Natural killer cell (primary cell): ENCODE measurements around the gene NLRP1. TPM values are rescaled to one million over a fixed set of nuclear protein-coding genes. Genes with fewer than 3 reads are reported as not detected.

Source experiments
- ATAC-seq, 3 donors: fragments of 150-1000 bp in 2 of 3; fragments of 200-7000 bp in 1 of 3; cut with Tn5 transposase; 1 replicate in 1 of 3; 2 replicates in 2 of 3; pipeline ENCODE4 v1.10.0; 2021; ENCODE audit warnings: mild to moderate bottlenecking in 2 of 3, moderate library complexity in 2 of 3
- DNase-seq, 2 donors: peaks; one replicate each; pipeline versions ENCODE4 v3.0.0 to v3.0.0-alpha.2; 2013 to 2021; ENCODE audit warnings: mixed read lengths in 1 of 2
- H3K27ac ChIP-seq: one replicate; pipeline ENCODE4 v1.5.1; 2013; ENCODE audit warnings: mild to moderate bottlenecking, low read length
- H3K27me3 ChIP-seq: one replicate; pipeline ENCODE4 v1.6.1; 2013; ENCODE audit warnings: low read length; ENCODE audit not compliant: control insufficient read depth, insufficient read depth
- H3K36me3 ChIP-seq: one replicate; pipeline ENCODE4 v1.6.1; 2013; ENCODE audit warnings: low read length; ENCODE audit not compliant: control insufficient read depth, insufficient read depth
- H3K4me1 ChIP-seq: one replicate; pipeline ENCODE4 v1.6.1; 2013; ENCODE audit warnings: low read length; ENCODE audit not compliant: control insufficient read depth, insufficient read depth
- H3K4me3 ChIP-seq: one replicate; pipeline ENCODE4 v1.5.1; 2013; ENCODE audit warnings: low read length
- H3K9me3 ChIP-seq: one replicate; pipeline ENCODE4 v1.6.1; 2013; ENCODE audit warnings: low read length; ENCODE audit not compliant: control insufficient read depth, insufficient read depth
- H3K27ac Mint-ChIP-seq, 2 donors: one replicate each; pipeline ENCODE4 v1.8.0; 2022; ENCODE audit warnings: mild to moderate bottlenecking in 2 of 2, mixed read lengths in 2 of 2, moderate library complexity in 1 of 2
- H3K27me3 Mint-ChIP-seq, 2 donors: one replicate each; pipeline ENCODE4 v1.8.0; 2022; ENCODE audit warnings: low read depth in 2 of 2, mixed read lengths in 2 of 2
- H3K36me3 Mint-ChIP-seq: one replicate; pipeline ENCODE4 v1.8.0; 2022; ENCODE audit warnings: mixed read lengths
- H3K4me1 Mint-ChIP-seq, 2 donors: one replicate each; pipeline ENCODE4 v1.8.0; 2022; ENCODE audit warnings: mixed read lengths in 2 of 2
- H3K4me3 Mint-ChIP-seq: one replicate; pipeline ENCODE4 v1.8.0; 2022; ENCODE audit warnings: mild to moderate bottlenecking, moderate library complexity, mixed read lengths
- H3K9me3 Mint-ChIP-seq, 2 donors: one replicate each; pipeline ENCODE4 v1.8.0; 2022; ENCODE audit warnings: mixed read lengths in 2 of 2
- WGBS: methylation state at CpG from one replicate; pipeline ENCODE4 v1.1.7; 2013; ENCODE audit warnings: missing lambda C conversion rate; ENCODE audit not compliant: insufficient coverage; 5-methylcytosine and 5-hydroxymethylcytosine counted together
- intact Hi-C: fragments of 100-400 bp; cut with micrococcal nuclease; formaldehyde crosslinking; loops from one replicate; pipeline ENCODE4 v1.14.2; 2022
- total RNA-seq, 4 donors: library from RNA; stranded (reverse); fragments of 120-200 nt in 1 of 4; gene quantifications; one replicate each; pipeline versions ENCODE4 v1.2.3 to v1.2.4, GENCODE V29; 2013 to 2022
- TF ChIP-seq, protein P1 (sequence below): fragments of 200-600 bp; IDR thresholded peaks from one replicate; pipeline ENCODE4 v1.8.0; 2022; ENCODE audit warnings: antibody characterized with exemption

Gene NLRP1
- total RNA-seq, 3 donors from 2014 or later (not counting 1 experiment from before 2014, with no cell fraction given), result 206 to 237 (median 209) TPM

DNA sequence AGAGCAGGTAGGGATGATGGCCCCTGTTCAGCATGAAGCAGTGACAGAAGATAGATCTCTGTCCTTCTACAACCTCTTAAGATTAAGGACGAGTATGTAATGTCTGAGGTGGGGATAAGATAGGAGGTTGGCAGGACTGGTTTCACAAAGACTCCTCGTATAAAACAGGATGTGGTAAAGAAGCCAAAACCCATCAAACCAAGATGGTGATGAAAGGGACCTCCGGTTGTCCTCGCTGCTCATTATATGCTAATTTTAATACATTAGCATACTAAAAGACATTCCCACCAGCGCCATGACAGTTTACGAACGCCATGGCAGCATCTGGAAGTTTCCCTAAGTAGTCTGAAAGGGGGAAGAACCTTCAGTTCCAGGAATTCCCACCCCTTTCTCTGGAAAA lies 70.7 kb downstream of the NLRP1 start:
- intact Hi-C loops, result no loop called here
- H3K27ac ChIP-seq, result no peak overlapping the region
- ATAC-seq, result peak; percentile 63 to 82 (median 77)
- Mint-ChIP-seq H3K36me3 (peaks cover 31% of the 10 kb centered on the region), H3K27me3 (no peaks in the 10 kb centered on the region), H3K9me3 (peaks cover 0 to 3% of the 10 kb centered on the region in 2 donors), H3K4me1 (peaks cover 29 to 46% of the 10 kb centered on the region in 2 donors), H3K27ac (peak overlapping the region; percentile 56 to 69), H3K4me3 (peak overlapping the region; percentile 71)
- peaks cover 39% of the 10 kb centered on the region for H3K36me3 ChIP-seq
- no peak overlapping the region for H3K4me3 ChIP-seq
- no peaks in the 10 kb centered on the region for H3K27me3 ChIP-seq
- peaks cover 26% of the 10 kb centered on the region for H3K4me1 ChIP-seq
- peak in 1 of 2 donors; percentile 65 for DNase-seq
- H3K9me3 ChIP-seq, result no peaks in the 10 kb centered on the region
- 8% methylated on average over 3 of the region's 7 CpGs for WGBS
- TF ChIP-seq, protein P1, sequence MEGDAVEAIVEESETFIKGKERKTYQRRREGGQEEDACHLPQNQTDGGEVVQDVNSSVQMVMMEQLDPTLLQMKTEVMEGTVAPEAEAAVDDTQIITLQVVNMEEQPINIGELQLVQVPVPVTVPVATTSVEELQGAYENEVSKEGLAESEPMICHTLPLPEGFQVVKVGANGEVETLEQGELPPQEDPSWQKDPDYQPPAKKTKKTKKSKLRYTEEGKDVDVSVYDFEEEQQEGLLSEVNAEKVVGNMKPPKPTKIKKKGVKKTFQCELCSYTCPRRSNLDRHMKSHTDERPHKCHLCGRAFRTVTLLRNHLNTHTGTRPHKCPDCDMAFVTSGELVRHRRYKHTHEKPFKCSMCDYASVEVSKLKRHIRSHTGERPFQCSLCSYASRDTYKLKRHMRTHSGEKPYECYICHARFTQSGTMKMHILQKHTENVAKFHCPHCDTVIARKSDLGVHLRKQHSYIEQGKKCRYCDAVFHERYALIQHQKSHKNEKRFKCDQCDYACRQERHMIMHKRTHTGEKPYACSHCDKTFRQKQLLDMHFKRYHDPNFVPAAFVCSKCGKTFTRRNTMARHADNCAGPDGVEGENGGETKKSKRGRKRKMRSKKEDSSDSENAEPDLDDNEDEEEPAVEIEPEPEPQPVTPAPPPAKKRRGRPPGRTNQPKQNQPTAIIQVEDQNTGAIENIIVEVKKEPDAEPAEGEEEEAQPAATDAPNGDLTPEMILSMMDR, result no peak

DNA sequence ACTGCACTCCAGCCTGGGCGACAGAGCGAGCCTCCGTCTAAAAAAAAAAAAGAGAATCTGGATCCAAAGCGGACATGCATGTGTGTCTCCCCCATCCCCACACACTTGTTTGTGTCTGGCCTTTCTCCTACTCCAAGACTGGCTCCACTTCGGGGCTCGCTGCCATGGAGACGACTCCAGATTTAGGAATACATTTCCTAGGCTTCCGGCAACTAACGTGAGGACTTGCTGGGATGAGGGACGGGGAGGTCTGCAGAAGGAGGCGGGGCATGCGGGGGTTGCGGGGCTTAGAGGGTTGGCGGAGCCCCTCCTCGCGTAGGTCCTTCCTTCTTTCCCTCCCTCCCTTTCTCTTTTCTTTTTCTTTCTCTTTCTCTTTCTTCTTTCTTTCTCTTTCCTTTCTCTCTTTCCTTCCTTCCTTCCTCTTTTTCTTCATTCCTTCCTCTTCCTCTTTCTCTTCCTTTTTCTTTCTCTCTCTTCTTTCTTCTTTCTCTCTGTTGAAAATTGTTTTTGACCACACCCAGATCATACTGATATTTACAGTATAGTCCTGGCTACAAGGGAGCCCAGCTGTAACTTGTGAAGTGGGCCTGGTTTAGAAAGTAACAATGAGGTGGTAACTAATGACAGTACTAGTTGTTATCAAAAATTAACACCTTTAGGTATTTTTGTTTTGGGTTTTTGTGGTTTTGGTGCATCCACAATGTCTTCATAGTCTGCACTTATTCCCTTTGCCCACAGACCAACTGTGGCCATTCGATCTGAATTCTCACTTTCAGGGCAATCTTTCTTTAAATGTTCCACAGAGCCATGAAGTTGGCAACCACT lies 72.7 kb downstream of the NLRP1 start:
- Histone ChIP-seq H3K27me3 (no peaks in the 10 kb centered on the region), H3K36me3 (peaks cover 32% of the 10 kb centered on the region), H3K4me1 (peaks cover 26% of the 10 kb centered on the region), H3K27ac (no peak overlapping the region), H3K9me3 (no peaks in the 10 kb centered on the region), H3K4me3 (no peak overlapping the region)
- ATAC-seq (peak; percentile 65 to 80 (median 79)), DNase-seq (peak in 1 of 2 donors; percentile 28)
- H3K27ac Mint-ChIP-seq, result peak overlapping the region; percentile 72 to 84
- H3K36me3 Mint-ChIP-seq, result peaks cover 13% of the 10 kb centered on the region
- peaks cover 29 to 38% of the 10 kb centered on the region in 2 donors for H3K4me1 Mint-ChIP-seq
- 92% methylated on average over 14 of the region's 17 CpGs for WGBS
- TF ChIP-seq, protein P1, result no peak
- peak overlapping the region; percentile 71 for H3K4me3 Mint-ChIP-seq
- intact Hi-C loops, result no loop called here
- H3K9me3 Mint-ChIP-seq, result peaks cover 0 to 3% of the 10 kb centered on the region in 2 donors
- no peaks in the 10 kb centered on the region for H3K27me3 Mint-ChIP-seq

DNA sequence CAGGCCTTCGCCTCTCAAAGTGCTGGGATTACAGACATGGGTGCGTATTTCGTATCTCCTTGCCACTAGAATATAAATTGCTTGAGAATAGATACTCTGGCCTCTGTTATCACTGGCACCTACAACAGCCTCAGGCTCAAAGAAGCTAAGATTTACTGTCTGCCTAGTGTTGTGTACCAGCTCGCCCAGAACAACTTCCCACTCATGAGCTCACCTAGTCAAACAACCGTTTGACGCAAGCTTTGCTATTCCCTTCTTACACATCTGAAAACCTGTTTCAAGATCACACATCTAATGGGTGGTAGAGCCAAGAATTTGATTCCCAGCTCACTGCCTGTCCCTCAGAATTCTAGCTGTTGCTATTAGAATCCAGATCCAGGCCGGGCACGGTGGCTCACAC lies 73.5 kb downstream of the NLRP1 start:
- no peak for ATAC-seq
- DNase-seq, result no peak
- H3K27ac ChIP-seq, result no peak overlapping the region
- WGBS, result 95% methylated on average over 8 of the region's 8 CpGs
- H3K4me1 ChIP-seq, result peaks cover 26% of the 10 kb centered on the region
- H3K4me3 ChIP-seq, result no peak overlapping the region
- no peaks in the 10 kb centered on the region for H3K9me3 ChIP-seq
- TF ChIP-seq, protein P1, result no peak
- H3K27me3 Mint-ChIP-seq, result no peaks in the 10 kb centered on the region
- no peak overlapping the region for H3K27ac Mint-ChIP-seq
- H3K4me3 Mint-ChIP-seq, result no peak overlapping the region
- peaks cover 29 to 35% of the 10 kb centered on the region in 2 donors for H3K4me1 Mint-ChIP-seq
- H3K36me3 ChIP-seq, result peaks cover 25% of the 10 kb centered on the region
- no peaks in the 10 kb centered on the region for H3K27me3 ChIP-seq
- H3K9me3 Mint-ChIP-seq, result peaks cover 0 to 3% of the 10 kb centered on the region in 2 donors
- peaks cover 9% of the 10 kb centered on the region for H3K36me3 Mint-ChIP-seq
- intact Hi-C loops, result no loop called here
